DMS53 (cell line): ENCODE data around the gene GALNT9.
"Not testable (repeated sequence)": the region's sequence is repeated elsewhere in the genome, so short reads cannot be mapped to it uniquely, and the experiment has no call there.

Experiments used
- DNase-seq: peaks from one replicate; lab custom pipeline; 2025; lab: John Stamatoyannopoulos, UW

GALNT9 gene

DNA sequence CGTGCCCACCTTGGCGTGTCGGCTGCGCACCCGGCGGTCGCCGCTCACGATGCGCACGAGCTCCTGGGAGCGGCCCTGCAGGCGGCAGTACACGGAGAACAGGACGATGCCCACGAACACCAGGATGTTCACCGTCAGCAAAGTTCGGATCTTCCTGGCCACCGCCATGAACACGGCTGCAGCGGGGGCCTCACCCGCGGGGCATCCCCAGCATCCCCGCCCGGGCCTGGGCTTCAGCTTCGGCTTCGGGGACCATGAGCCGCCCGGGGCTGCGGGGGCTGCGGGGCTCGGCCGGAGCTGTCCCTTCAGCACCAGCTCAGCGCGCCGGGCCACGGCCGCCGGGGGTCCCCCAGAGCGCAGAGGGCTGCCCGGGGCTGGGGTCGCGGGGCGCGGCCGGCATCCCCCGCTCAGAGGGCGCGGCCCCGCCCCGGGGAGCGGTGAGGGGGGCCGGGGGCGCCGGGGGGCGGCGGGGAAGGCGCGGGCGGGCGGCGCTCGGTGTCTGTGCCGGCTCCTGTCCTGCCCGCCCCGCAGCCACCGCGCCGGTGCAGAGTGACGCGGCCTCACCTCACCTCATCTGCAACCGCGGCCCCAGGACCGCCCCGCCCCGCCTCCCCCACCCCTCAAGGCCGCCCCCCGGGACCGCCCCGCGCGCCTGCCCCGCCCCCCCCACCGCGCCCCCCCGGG lies at the start of gene GALNT9:
TSS of gene GALNT9 (minus strand) at position 554 of the 684 bp plus-strand sequence. CDS start at position 168, 386 bp downstream.
- DNase-seq = no peak

DNA sequence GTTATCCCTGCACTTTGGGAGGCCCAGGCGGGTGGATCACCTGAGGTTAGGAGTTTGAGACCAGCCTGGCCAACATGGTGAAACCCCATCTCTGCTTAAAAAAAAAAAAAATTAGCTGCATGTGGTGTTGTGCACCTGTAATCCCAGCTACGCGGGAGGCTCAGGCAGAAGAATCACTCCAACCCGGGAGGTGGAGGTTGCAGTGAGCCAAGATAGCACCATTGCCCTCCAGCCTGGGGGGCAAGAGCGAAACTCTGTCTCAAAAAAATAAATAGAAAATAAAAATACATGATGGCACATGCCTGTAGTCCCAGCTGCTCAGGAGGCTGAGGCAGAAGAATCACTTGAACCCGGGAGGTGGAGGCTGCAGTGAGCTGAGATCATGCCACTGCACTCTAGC lies 49.7 kb upstream of the GALNT9 start:
- DNase-seq = not testable (repeated sequence)

- no peak for DNase-seq
These were observed 47.8 kb upstream of the GALNT9 start for GRCh38 chr12:132377147-132377546.

DNA sequence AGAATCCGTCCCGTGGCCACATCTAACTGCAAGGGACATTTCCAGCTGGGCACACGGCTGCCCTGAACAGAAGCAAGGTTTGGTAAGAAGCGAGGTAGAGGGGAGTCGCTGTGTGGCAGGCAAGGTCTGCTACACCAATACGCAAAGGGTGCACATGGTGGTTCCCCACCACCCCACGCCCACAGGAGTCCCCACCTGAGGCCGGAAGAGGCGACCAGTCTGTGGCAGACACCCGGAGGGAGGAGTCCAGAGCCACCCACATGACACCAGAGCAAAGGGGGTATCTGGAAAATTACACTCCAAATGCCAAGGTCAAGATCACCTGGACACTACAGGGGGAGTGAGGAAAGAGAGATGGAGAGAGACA lies 47.1 kb upstream of the GALNT9 start:
- no peak for DNase-seq

- no peak for DNase-seq
These were observed 46.5 kb upstream of the GALNT9 start for GRCh38 chr12:132375747-132376463.

DNA sequence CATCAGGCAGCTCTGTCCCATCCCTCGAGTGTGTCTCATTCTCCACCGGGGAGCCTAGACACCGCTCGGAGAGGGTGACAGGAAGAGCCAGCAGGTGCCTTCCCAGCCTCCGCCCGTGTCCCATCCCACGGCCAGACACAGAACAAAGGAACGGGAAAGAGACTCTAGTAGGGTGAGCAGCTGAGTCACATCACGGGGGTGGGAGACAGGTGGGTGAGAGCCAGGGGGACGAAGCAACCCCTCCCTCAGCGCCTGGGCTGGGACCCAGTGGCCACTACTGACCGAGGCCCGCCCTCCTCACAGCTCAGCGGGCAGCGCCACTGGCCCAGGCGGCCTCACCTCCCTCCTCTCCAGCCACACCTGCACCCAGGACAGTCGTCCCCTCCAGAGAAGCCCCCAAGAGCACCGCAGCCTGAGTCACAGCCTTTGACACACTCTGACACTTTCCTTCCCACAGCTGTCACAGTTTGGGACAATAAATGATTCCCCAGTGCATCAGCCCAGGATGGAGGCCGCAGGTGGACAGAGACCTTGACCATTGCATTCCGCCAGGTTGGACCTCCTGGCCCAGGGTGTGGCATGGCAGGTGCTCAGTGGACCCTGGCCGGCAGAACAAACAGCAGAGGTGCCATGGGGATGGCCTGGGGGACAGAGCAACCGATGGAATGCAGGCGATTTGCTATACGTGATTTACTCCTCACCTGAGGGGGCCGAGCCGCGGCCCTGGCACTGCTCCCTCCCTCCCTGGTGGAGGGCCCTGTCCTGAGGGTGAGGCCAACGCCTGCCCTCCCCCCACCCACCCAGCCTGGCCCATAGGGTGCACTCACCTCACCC lies 45.4 kb upstream of the GALNT9 start:
- no peak for DNase-seq

DNA sequence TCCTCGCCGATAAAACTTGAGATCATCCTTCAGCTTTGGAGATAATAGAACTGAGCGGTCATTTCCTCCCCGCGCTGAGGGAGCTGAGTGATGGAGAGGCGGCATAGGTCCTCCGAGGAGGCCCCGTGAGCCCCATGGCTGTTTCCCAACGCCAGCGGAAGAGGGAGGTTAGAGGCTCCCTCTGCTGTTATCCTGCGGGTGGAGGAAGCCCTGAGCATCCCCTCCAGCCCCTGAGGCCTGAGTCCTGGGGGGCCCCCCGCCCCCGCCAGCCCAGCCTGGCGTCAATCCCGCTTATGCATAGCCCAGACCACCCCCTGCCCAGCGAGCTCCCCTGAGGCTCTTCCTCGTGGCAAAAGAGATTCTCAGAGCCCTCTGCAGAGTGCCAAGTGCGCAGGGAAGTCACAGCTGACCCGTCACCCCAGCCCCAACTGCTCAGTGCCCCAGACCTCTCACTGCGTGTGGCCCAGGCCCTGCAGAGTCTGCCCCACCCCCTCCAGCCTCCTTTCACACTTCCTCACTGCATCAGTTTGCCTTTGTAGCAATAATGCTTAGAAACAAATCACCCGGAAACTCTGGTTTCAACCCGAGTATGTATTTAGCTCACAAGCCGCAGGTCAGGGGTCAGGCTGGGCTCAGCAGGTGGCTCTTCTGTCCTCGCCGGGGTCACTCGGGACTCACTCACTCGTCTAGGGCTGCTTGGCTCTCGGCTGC lies 44.7 kb upstream of the GALNT9 start:
- no peak for DNase-seq

DNA sequence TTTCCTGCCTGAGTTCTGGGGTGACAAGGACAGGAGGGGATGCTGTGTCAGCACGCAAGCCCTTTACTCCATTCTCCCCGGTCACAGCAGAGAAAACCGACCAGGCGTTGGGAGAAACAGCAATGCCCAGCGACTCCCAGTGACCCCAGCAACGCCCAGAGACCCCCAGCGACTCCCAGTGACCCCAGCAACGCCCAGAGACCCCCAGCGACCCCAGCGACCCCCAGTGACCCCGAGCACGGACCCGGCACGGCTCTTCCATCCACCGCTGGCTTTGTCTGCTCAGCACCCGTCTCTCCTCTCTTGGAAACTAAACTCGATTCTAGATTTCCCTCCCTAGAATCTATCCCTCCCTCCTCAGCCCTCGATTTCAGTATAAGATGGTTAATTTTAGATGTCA lies 38.5 kb upstream of the GALNT9 start:
- no peak for DNase-seq

- no peak for DNase-seq
These were observed 37.9 kb upstream of the GALNT9 start for GRCh38 chr12:132367071-132367851.

- DNase-seq = peak; percentile 27
These were observed 37.0 kb upstream of the GALNT9 start for GRCh38 chr12:132366341-132366861.

DNA sequence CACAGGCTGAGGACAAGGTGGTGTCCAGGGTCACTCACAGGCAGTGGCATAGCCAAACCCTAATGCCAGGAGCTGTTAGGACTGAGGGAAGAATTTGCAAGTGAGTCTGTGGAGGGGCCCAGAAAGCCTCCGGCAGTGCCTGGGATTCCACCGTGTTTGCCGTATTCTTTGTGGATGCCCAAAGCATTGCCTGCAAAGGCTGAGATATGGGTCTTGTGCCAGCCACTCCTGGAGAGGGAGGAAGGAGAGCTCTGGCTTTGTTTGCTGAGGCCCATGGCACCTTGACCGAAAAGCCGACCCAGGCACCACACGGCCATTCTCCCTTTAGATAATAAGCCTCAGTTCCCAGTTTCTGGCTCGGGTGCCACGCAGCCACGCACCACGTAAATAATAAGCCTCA lies 35.8 kb upstream of the GALNT9 start:
- DNase-seq = no peak

DNA sequence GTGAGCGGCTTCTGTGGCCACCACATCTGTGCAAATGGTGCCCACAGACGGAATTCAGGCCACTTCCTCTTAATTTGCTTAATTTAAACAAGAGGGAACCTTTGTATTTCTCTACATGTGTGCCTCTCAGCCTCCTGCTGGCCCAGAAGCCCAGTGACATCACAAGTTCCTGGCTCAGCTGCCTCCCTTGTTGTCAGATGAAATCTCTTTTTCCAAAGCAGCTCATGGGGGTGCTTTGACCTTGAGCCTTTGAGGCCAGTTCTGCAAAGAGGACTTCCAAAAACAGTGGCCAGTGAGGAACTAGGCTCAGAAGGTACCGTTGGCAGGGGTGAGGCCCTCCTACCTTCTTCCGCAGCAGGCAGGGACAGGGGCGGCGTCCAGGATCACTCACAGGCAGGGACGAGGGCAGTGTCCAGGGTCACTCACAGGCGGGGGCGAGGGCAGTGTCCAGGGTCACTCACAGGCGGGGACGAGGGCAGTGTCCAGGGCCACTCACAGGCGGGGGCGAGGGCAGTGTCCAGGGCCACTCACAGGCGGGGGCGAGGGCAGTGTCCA lies 35.0 kb upstream of the GALNT9 start:
- no peak for DNase-seq

DNA sequence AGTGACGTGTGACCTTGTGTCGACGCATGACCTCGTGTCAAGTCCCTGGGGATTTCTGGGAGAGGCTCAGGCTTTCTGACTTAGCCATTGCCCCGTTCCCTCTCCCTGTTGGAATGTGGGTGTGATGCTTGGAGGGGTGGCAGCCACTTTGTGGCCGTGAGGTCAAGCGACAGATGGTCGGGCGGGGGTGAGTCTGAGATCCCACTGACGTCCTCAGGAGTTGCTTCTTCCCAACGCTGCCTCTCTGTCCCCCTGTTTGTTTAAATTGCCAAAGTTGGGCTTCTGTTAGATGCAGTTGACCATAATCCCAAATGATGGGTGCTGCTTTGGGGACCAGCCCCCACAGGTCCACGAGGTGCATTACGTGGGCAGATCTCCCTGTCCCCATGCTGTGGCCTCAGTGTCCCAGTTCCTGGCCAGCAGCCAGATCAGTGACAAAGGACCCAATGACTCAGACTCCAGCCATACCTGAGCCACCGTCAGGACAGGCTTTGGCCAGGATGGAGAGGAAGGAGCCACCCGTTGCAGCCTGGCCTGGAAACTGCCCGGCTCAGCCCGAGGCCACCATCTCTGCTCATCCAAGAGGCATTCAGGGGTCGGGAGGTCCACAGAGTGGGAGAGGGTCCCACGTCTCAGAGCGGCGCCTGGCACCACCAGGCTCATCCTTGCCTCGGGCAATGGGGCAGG lies 34.4 kb upstream of the GALNT9 start:
- peak; percentile 10 for DNase-seq

DNA sequence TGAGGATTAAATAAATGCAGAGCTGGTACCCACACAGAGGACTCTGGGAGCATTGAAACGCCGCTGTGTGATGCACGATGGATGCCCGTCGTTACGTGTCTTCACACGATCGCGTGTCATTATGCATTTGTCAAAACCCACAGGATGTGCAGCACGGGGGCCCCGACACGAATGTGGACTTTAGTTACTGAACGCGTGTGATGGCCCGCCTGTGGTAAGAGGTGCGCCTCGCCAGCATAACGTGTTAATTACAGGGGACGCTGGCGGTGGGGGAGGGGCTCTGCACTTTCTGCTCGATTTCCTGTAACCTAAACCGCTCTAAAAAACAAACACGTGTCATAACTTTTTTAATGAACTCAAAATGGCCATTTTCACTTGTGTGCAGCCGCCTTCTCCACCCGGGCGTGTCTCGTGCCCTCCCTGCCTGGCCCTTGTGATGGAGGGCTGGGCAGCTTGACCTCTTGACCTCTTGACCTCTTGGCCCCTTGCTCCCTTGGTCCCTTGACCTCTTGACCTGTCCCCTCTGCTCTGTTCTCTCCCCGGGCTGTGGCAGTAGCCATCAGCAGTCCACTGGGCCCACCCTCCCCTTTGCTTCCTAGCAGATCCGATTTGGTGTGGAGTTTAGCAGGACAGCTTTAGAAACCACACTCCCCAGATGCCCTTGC lies 33.7 kb upstream of the GALNT9 start:
- DNase-seq = peak; percentile 14

- DNase-seq = no peak
These were observed 31.8 kb upstream of the GALNT9 start for GRCh38 chr12:132360906-132361777.

DNA sequence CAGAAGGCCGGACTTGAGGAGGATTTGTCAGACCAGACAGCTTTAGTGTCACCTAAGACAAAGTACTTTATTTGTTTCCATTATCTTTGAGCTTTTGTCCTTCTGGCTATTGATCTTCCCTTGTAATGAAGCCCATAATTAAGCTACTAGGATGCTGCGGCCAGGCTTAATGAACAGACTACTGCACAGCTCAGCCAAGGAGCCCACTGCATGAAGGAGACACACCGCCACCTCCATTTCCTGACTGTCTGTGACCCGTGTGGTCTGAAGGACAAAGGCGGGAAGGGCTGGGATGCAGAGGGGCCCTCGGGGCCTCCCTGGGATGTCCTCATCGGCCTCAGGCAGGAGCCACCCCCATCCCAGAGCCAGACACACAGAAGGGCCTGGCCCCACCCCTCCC lies 31.0 kb upstream of the GALNT9 start:
- DNase-seq = no peak

- DNase-seq = no peak
These were observed 30.6 kb upstream of the GALNT9 start for GRCh38 chr12:132359971-132360370.

GRCh38 chr12:132359551-132359950 lies 30.2 kb upstream of the GALNT9 start:
- DNase-seq = no peak
